Colonic mucosa (tissue), 4 donors: ENCODE measurements around the gene VIL1. TPM values are rescaled to one million over a fixed set of nuclear protein-coding genes. Genes with fewer than 3 reads are reported as not detected.

ENCODE experiments used
- DNase-seq: peaks from one replicate; pipeline ENCODE4 v3.0.0-alpha.2; 2020
- H3K27ac ChIP-seq: fragments of 200-600 bp; one replicate; pipeline ENCODE4 v1.8.0; 2021
- H3K27me3 ChIP-seq: fragments of 200-600 bp; one replicate; pipeline ENCODE4 v1.8.0; 2021
- H3K36me3 ChIP-seq: fragments of 200-600 bp; one replicate; pipeline ENCODE4 v1.8.0; 2021
- H3K4me1 ChIP-seq: fragments of 200-600 bp; one replicate; pipeline ENCODE4 v1.8.0; 2021; ENCODE audit warnings: mild to moderate bottlenecking
- H3K4me3 ChIP-seq: fragments of 200-600 bp; one replicate; pipeline ENCODE4 v1.8.0; 2021
- H3K9ac ChIP-seq, 2 donors: one replicate each; pipeline ENCODE4 v1.7.0; 2013; ENCODE audit warnings: control low read depth in 2 of 2, low read depth in 2 of 2, low read length in 2 of 2
- H3K9me3 ChIP-seq: fragments of 200-600 bp; one replicate; pipeline ENCODE4 v1.8.0; 2021
- intact Hi-C: fragments of 100-400 bp; cut with DNase I; formaldehyde crosslinking; loops from one replicate; pipeline ENCODE4 v1.14.1; 2022
- total RNA-seq, 2 donors: library from RNA; stranded (reverse); fragmentation: NEBNext Ultra II Directional in 1 of 2; extraction: Animal tissue kit (Norgen Biotek cat#: 25700) in 1 of 2; gene quantifications; one replicate each; pipeline ENCODE4 v1.2.1, GENCODE V29; 2021
- TF ChIP-seq, protein P1 (sequence below): fragments of 200-600 bp; IDR thresholded peaks from one replicate; pipeline ENCODE4 v1.8.0; 2022; ENCODE audit warnings: antibody characterized with exemption, mild to moderate bottlenecking
- donor health status: healthy.
- donor health status: DM: no; HTN: no; CAD: no.
- donor health status: DM: no; HTN: no; CAD: no.

VIL1 gene
- total RNA-seq, 2 donors from 2014 or later: 545 to 634 TPM

DNA sequence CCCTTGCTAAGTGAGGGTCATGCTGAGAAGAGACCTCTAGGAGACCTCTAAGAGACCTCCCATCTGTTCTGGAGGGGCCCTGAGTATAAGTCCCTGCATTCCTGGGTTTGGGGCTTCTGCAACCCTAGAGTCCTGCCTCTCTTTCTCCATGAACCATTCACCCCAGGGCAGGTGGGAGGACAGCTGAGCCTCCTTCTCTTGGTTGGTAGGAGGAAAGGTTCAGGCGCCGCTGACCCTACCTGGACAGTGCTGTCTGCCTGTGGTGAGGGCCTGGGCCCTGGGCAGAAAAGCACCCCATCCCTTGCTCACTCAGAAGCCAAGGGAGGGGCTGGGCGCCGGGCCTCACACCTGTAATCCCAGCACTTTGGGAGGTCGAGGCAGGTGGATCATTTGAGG, 604 bp upstream of the VIL1 start:
- H3K9me3 ChIP-seq: no peaks in the 10 kb centered on the region
- no peaks in the 10 kb centered on the region for H3K27me3 ChIP-seq
- H3K36me3 ChIP-seq: no peaks in the 10 kb centered on the region
- DNase-seq: no peak
- intact Hi-C loops: no loop called here
- H3K27ac ChIP-seq: peak overlapping the region; percentile 88
- TF ChIP-seq, protein P1, sequence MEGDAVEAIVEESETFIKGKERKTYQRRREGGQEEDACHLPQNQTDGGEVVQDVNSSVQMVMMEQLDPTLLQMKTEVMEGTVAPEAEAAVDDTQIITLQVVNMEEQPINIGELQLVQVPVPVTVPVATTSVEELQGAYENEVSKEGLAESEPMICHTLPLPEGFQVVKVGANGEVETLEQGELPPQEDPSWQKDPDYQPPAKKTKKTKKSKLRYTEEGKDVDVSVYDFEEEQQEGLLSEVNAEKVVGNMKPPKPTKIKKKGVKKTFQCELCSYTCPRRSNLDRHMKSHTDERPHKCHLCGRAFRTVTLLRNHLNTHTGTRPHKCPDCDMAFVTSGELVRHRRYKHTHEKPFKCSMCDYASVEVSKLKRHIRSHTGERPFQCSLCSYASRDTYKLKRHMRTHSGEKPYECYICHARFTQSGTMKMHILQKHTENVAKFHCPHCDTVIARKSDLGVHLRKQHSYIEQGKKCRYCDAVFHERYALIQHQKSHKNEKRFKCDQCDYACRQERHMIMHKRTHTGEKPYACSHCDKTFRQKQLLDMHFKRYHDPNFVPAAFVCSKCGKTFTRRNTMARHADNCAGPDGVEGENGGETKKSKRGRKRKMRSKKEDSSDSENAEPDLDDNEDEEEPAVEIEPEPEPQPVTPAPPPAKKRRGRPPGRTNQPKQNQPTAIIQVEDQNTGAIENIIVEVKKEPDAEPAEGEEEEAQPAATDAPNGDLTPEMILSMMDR: no peak
- peak overlapping the region in 1 of 2 donors; percentile 0 for H3K9ac ChIP-seq
- H3K4me1 ChIP-seq: peaks cover 4% of the 10 kb centered on the region
- no peak overlapping the region for H3K4me3 ChIP-seq

DNA sequence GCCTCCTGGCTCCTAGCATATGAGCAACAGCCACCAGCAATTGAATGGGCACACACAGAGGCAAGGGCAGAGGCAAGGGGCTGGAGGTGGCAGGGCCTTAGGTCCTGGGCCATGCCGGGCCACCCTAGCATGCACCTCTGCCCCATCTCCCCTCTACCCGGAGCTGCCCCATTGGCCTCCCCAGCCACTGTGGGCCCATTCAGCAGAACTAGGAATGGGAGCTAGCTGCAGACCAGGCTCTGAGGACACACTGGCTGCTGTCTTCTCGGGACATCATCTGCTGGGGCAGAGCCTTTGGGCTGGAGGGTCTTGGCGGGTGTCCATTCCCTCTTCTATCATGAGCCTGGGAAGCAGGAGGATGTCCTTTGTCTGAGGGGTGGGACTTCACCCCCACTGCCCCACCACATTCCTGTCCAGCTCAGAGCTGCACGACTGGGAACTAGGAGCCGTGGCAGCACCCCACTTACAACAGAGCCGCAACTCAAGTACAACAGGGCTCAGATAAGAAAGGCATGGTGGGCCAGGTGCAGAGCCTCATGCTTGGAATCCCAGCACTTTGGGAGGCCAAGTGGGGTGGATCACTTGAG, 800 bp downstream of the VIL1 start:
- H3K36me3 ChIP-seq: no peaks in the 10 kb centered on the region
- H3K9me3 ChIP-seq: no peaks in the 10 kb centered on the region
- DNase-seq: peak; percentile 34
- H3K4me3 ChIP-seq: peak overlapping the region; percentile 59
- peak overlapping the region; percentile 88 to 97 for H3K9ac ChIP-seq
- H3K4me1 ChIP-seq: peaks cover 4% of the 10 kb centered on the region
- H3K27ac ChIP-seq: peak overlapping the region; percentile 88
- TF ChIP-seq, protein P1: no peak
- no peaks in the 10 kb centered on the region for H3K27me3 ChIP-seq
- intact Hi-C loops: no loop called here

DNA sequence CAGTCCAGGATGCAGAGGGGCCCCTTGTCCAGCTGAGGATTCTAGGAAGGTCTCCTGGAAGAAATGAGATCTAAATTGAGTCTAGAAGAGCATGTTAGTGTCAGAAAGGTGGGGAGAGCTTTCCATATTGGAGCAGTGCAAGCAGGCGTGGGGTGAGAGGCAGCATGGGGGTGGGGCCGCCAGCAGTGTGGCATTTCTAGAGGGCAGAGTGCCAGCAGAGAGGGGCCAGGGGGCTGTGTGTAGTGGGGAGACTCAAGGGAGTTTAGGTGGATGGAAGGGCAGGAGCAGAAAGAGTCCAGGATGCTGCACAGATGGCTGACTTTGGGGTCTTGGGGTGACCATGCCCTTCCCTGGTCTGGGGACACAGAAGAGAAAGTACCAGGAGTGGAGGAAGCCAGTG, 2.1 kb downstream of the VIL1 start:
- intact Hi-C loops: no loop called here
- H3K9ac ChIP-seq: peak overlapping the region in 1 of 2 donors; percentile 97
- H3K27me3 ChIP-seq: no peaks in the 10 kb centered on the region
- TF ChIP-seq, protein P1: no peak
- peak overlapping the region; percentile 59 for H3K4me3 ChIP-seq
- H3K27ac ChIP-seq: no peak overlapping the region
- H3K9me3 ChIP-seq: no peaks in the 10 kb centered on the region
- DNase-seq: no peak
- H3K4me1 ChIP-seq: peaks cover 4% of the 10 kb centered on the region
- H3K36me3 ChIP-seq: no peaks in the 10 kb centered on the region

DNA sequence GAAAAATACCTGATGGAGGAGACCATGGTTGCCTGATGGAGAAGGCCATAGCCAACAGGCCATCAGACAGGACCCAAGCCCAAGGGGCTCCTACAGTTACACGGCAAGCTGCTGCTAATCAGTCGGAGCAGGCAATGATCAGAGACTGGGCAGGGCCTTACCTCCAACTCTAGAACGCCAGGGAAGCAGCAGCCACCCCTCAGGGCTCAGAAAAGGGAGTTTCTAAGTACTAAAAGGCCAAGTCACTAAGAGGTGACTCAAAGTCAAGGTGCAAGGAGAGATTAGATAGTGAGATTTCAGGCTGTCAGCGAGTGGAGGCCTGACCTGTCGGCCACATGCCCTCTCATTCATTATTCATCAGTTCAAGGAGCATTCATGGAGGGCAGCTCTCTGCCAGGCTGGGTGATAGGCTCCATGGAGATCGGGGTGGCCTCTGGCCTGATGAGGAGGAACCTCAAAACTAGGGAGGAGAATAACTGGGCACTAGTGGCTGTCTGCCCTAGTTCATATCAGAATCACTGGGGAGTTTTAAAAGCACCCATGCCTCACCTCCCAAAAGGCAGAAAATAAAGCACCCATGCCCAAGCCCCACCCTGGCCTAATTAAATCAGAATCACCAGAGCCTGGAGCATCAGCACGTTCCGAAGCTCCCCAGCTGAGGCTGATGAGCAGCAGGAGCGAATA, 3.6 kb downstream of the VIL1 start:
- Histone ChIP-seq H3K9ac (no peak overlapping the region), H3K36me3 (no peaks in the 10 kb centered on the region), H3K4me1 (peaks cover 4% of the 10 kb centered on the region), H3K4me3 (no peak overlapping the region), H3K27me3 (no peaks in the 10 kb centered on the region), H3K27ac (no peak overlapping the region), H3K9me3 (no peaks in the 10 kb centered on the region)
- TF ChIP-seq, protein P1: no peak
- intact Hi-C loops: no loop called here
- DNase-seq: no peak

DNA sequence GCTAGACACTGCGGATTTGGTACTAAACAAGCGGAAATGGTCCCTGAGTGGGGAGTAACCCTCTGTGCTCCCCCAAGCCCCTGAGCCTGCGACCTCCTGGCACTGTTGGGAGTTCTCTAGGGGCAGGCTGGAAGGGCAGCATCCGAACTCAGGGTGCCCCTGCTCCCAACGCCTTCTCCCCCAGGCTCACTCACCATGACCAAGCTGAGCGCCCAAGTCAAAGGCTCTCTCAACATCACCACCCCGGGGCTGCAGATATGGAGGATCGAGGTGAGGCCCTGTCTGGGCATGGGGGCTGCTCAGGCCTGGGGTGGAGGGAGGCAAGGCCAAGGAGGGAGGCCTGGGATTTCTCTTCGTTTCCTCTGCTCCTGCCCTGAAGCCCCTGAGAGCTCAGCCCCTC, 4.7 kb downstream of the VIL1 start:
- Histone ChIP-seq H3K4me1 (no peaks in the 10 kb centered on the region), H3K27ac (no peak overlapping the region), H3K9ac (no peak overlapping the region), H3K36me3 (no peaks in the 10 kb centered on the region), H3K4me3 (no peak overlapping the region), H3K27me3 (no peaks in the 10 kb centered on the region), H3K9me3 (no peaks in the 10 kb centered on the region)
- TF ChIP-seq, protein P1: no peak
- DNase-seq: no peak
- intact Hi-C loops: no loop called here
